Pancreas (tissue), 10 donors: ENCODE measurements around the gene C1orf116. TPM values are rescaled to one million over a fixed set of nuclear protein-coding genes. Genes with fewer than 3 reads are reported as not detected.
A peak's percentile ranks its signal among the peaks of the same experiment; 100 is the strongest.

ENCODE experiments used
- ATAC-seq, 4 donors: fragments of 200-7000 bp; cut with Tn5 transposase; one replicate each; pipeline versions ENCODE4 v1.8.0 to v1.9.1; 2020; ENCODE audit warnings: mild to moderate bottlenecking in 4 of 4, moderate library complexity in 4 of 4
- DNase-seq, 6 donors: peaks; one replicate each; pipeline ENCODE4 v3.0.0-alpha.2; 2020
- FAIRE-seq: peaks from 2 replicates; lab custom pipeline; 2012; peaks lifted over from hg19 to GRCh38; lab: Jason Lieb, UNC
- H3K27ac ChIP-seq, 4 donors: fragments of 200-600 bp; sonication (generic); 1 replicate in 3 of 4; 2 replicates in 1 of 4; pipeline versions ENCODE4 v1.5.0 to v1.8.0; 2020
- H3K27me3 ChIP-seq, 4 donors: fragments of 200-600 bp; one replicate each; pipeline ENCODE4 v1.8.0; 2021
- H3K36me3 ChIP-seq, 3 donors: fragments of 200-600 bp; sonication (generic) in 1 of 3; one replicate each; pipeline versions ENCODE4 v1.5.0 to v1.8.0; 2020 to 2021
- H3K4me1 ChIP-seq, 3 donors: fragments of 200-600 bp; one replicate each; pipeline ENCODE4 v1.8.0; 2021
- H3K4me3 ChIP-seq, 4 donors: fragments of 200-600 bp; sonication (generic) in 2 of 4; one replicate each; pipeline versions ENCODE4 v1.5.0 to v1.8.0; 2020 to 2021
- H3K9me3 ChIP-seq, 4 donors: fragments of 200-600 bp; one replicate each; pipeline ENCODE4 v1.8.0; 2021
- CTCF ChIP-seq, 4 donors: fragments of 200-600 bp; sonication (generic) in 3 of 4; IDR thresholded peaks; one replicate each; pipeline versions ENCODE4 v1.5.0 to v1.8.0; 2021; ENCODE audit warnings: antibody characterized with exemption in 4 of 4
- WGBS, 2 donors: extraction: QIAGEN DNeasy Blood & Tissue Kit; methylation state at CpG; one replicate each; pipeline ENCODE4 v1.1.7; 2013; 5-methylcytosine and 5-hydroxymethylcytosine counted together
- intact Hi-C, 3 donors: fragments of 100-400 bp; cut with DNase I; formaldehyde crosslinking; loops; one replicate each; pipeline versions ENCODE4 v1.11.1 to v1.14.2; 2022
- polyA plus RNA-seq, 2 donors: library from polyadenylated mRNA; stranded (reverse); fragments of 200-250 nt; gene quantifications; one replicate each; pipeline ENCODE4 v1.2.3, GENCODE V29; 2013
- total RNA-seq, 6 donors: library from RNA; stranded (reverse); fragmentation: NEBNext Ultra II Directional in 4 of 6; extraction: Animal tissue kit (Norgen Biotek cat#: 25700) in 4 of 6; gene quantifications; one replicate each; pipeline versions ENCODE4 v1.2.1 to v1.2.4, GENCODE V29; 2021 to 2023
- donor health status: healthy with polysubstance abuse.
- donor health status: DM: no; HTN: no; CAD: no; lungs with moderate emphysema.
- donor health status: DM: no; HTN: no; CAD: no.
- donor health status: control.
- donor health status: control.
- donor health status: Bipolar disorder and iron deficiency.
- donor health status: DM: yes; HTN: yes; CAD: no.
- donor health status: DM: no; HTN: no; CAD: no.
- donor health status: DM: no; HTN: no; CAD: no.
- donor health status: DM: yes; HTN: yes; CAD: no.

The C1orf116 gene
- total RNA-seq (10 to 100 TPM in 4 of 6 donors, 1 to 10 TPM in 2; 7.8 to 26.9 (median 10.1) TPM), polyA plus RNA-seq (10 to 100 TPM in 1 of 2 donors, 1 to 10 TPM in 1; 9.4 to 11.7 TPM)

- H3K4me3 ChIP-seq: peak within 1 kb of the TSS; percentile 11 to 47 (median 40)
- H3K27ac ChIP-seq: peak within 1 kb of the TSS; percentile 41 to 92 (median 76)
- peaks cover 14 to 40% (median 32%) of the 10 kb centered on the region in 3 donors for H3K4me1 ChIP-seq
- ATAC-seq (peak; percentile 84 to 92 (median 87)), FAIRE-seq (no peak), DNase-seq (peak in 5 of 6 donors; percentile 51 to 83 (median 67))
- no peak for TF ChIP-seq CTCF (IDR thresholded peaks at IDR 0.05)
- H3K27me3 ChIP-seq: no peaks in the 10 kb centered on the region
- no peaks in the 10 kb centered on the region for H3K9me3 ChIP-seq
- 0% methylated on average over 1 of the region's 1 CpG for WGBS, 2 donors
- intact Hi-C loops: no loop called here
- no peaks in the 10 kb centered on the region for H3K36me3 ChIP-seq
These were observed at the start of gene C1orf116 for GRCh38 chr1:207032528-207033017. Gene C1orf116, minus strand, starts transcription at chr1:207032756. Its CDS starts 5,158 bp downstream, at chr1:207027598.

DNA sequence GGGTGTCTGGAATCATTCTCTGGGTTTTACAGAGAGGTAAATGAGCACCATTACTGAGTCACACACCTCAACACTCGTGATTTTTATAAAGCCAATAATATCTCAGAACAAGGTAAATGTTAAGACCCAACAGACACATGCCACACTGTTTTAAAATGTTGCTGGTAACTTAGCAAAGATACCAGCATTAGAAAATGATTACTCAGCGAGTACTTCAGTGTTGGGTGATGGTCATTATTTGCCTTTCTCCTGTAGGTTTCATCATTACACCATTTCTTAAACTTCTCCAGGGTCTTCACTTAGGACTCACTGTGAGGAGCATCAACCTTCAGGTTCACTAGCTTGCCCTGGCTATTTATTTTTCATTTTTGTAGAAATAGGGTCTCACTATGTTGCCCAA, 49.2 kb upstream of the C1orf116 start:
- no peak for ATAC-seq
- no peak for DNase-seq
- Histone ChIP-seq H3K27ac (no peak overlapping the region), H3K27me3 (no peaks in the 10 kb centered on the region), H3K4me3 (no peak overlapping the region), H3K36me3 (no peaks in the 10 kb centered on the region), H3K9me3 (no peaks in the 10 kb centered on the region), H3K4me1 (peaks cover 0 to 6% (median 0%) of the 10 kb centered on the region in 3 donors)
- TF ChIP-seq CTCF (IDR thresholded peaks at IDR 0.05): no peak
- intact Hi-C loops: loop anchor here in 1 of 3 donors (10.0 kb wide), 2 partner anchors 243 to 323 kb away; partner anchors contain the start of gene CD55
- WGBS, 2 donors: 71 to 78% methylated on average over 2 of the region's 2 CpGs
- FAIRE-seq: no peak

- H3K9me3 ChIP-seq: no peaks in the 10 kb centered on the region
- peaks cover 0 to 6% (median 0%) of the 10 kb centered on the region in 3 donors for H3K4me1 ChIP-seq
- intact Hi-C loops: loop anchor here in 1 of 3 donors (10.0 kb wide), 2 partner anchors 244 to 324 kb away; partner anchors contain the start of gene CD55
- DNase-seq: no peak
- H3K36me3 ChIP-seq: no peaks in the 10 kb centered on the region
- no peak for ATAC-seq
- no peaks in the 10 kb centered on the region for H3K27me3 ChIP-seq
- 30 to 32% methylated on average over 2 of the region's 2 CpGs for WGBS, 2 donors
- H3K27ac ChIP-seq: no peak overlapping the region
- no peak for TF ChIP-seq CTCF (IDR thresholded peaks at IDR 0.05)
- peak; percentile 37 for FAIRE-seq
- no peak overlapping the region for H3K4me3 ChIP-seq
These were observed 48.5 kb upstream of the C1orf116 start for GRCh38 chr1:207081088-207081487.

DNA sequence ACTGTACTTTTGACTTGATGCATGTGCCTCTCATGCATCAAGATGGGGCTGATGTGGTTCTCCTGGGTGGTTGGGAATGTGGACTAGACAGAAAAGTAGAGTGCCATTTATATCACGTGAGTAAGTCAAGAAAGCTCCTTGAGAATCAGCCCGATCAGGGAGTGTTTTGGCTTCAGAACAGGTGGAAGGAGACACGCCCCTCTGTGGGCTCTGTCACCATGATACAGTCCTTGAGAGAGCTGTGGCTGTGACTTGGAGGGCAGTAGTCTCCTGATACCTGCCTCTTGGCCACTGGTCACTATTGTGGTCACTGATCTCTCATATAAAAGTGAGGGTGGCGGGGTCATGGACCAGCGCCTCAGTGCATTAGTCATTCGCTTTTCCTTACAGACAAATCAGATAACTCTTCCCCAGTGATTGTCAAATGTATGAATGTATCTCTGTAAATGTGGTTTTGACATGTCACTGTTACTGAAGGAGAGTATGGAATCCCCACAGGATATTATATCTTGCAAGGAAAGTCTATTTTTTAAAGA, 47.2 kb upstream of the C1orf116 start:
- Histone ChIP-seq H3K9me3 (no peaks in the 10 kb centered on the region), H3K4me1 (peaks cover 0 to under 1% (median 0%) of the 10 kb centered on the region in 3 donors), H3K27ac (no peak overlapping the region), H3K36me3 (no peaks in the 10 kb centered on the region), H3K27me3 (no peaks in the 10 kb centered on the region), H3K4me3 (no peak overlapping the region)
- DNase-seq (no peak), FAIRE-seq (no peak), ATAC-seq (no peak)
- intact Hi-C loops: loop anchor here in 1 of 3 donors (10.0 kb wide), 2 partner anchors 245 to 325 kb away; partner anchors contain the start of gene CD55
- TF ChIP-seq CTCF (IDR thresholded peaks at IDR 0.05): no peak
- 83 to 85% methylated on average over 6 of the region's 6 CpGs for WGBS, 2 donors
